Esophagus (tissue), 2 donors: ENCODE results near the gene TSR1. TPM values are rescaled to one million over a fixed set of nuclear protein-coding genes. Genes with fewer than 3 reads are reported as not detected.

Experiments
- H3K27ac ChIP-seq, 2 donors: one replicate each; pipeline ENCODE4 v1.5.1; 2013; ENCODE audit warnings: low read depth in 2 of 2, mild to moderate bottlenecking in 2 of 2, inconsistent platforms in 1 of 2, low read length in 1 of 2, moderate library complexity in 1 of 2
- H3K27me3 ChIP-seq, 2 donors: one replicate each; pipeline ENCODE4 v1.6.1; 2013; ENCODE audit warnings: low read length in 2 of 2, control low read depth in 1 of 2, mild to moderate bottlenecking in 1 of 2; ENCODE audit not compliant: insufficient read depth in 2 of 2, control insufficient read depth in 1 of 2
- H3K36me3 ChIP-seq, 2 donors: one replicate each; pipeline ENCODE4 v1.6.1; 2013; ENCODE audit warnings: low read length in 1 of 2; ENCODE audit not compliant: control insufficient read depth in 2 of 2, insufficient read depth in 2 of 2
- H3K4me1 ChIP-seq, 2 donors: one replicate each; pipeline ENCODE4 v1.6.1; 2013; ENCODE audit warnings: low read length in 1 of 2; ENCODE audit not compliant: control insufficient read depth in 2 of 2, insufficient read depth in 2 of 2
- H3K4me3 ChIP-seq, 2 donors: one replicate each; pipeline ENCODE4 v1.5.1; 2013; ENCODE audit warnings: low read length in 2 of 2, mild to moderate bottlenecking in 2 of 2, low read depth in 1 of 2, moderate library complexity in 1 of 2
- H3K9me3 ChIP-seq, 2 donors: one replicate each; pipeline ENCODE4 v1.6.1; 2013; ENCODE audit warnings: mild to moderate bottlenecking in 2 of 2, low read depth in 1 of 2, low read length in 1 of 2, moderate library complexity in 1 of 2; ENCODE audit not compliant: control insufficient read depth in 2 of 2, insufficient read depth in 1 of 2
- WGBS, 2 donors: extraction: QIAGEN DNeasy Blood & Tissue Kit; methylation state at CpG; one replicate each; pipeline ENCODE4 v1.1.7; 2013; 5-methylcytosine and 5-hydroxymethylcytosine counted together
- polyA plus RNA-seq, 2 donors: library from polyadenylated mRNA; stranded (reverse); fragments of 200-250 nt; gene quantifications; one replicate each; pipeline ENCODE4 v1.2.3, GENCODE V29; 2013
- donor health status: healthy with polysubstance abuse.
- donor health status: Bipolar disorder and iron deficiency.

The TSR1 gene
- 10 to 100 TPM; 15.9 to 19.3 TPM for polyA plus RNA-seq

DNA sequence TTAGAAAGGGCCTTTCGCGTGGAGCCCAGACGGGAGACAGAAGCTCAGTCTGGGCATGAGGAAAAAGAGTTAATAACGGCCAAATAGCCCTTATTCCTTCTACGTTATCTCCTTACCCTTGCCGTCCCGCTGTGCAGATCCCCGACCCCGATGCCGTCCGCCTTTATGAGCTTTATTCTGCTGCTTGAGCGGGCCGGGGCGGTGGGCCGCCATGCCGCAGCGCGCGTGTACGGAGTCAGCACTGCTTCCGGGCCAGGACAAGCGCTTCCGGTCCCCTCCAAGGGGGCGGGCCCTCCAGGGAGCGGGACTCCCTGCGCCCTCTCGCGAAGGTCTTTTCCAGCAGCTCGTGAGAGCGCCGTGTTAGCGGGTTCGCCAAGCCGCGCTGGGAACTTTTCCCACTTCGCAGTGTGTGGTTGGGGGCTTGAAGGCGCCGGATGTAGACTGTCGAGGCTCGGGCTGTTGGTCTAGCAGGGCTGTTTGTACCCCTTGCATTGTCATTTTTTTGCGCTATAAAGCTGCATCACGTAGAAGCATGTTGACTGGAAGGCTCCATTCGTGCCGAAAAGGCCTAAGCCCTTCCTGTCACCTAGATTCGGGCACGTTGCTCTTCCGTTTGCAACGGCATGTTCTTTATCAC, at the start of gene TSR1:
Gene TSR1, minus strand, starts transcription at position 243 of the 637 bp plus-strand sequence. Its CDS starts 30 bp downstream, at position 213.
- Histone ChIP-seq H3K4me1 (peaks cover 3 to 6% of the 10 kb centered on the region in 2 donors), H3K4me3 (peak within 1 kb of the TSS; percentile 72 to 85), H3K27me3 (no peaks in the 10 kb centered on the region), H3K36me3 (peaks cover 6 to 10% of the 10 kb centered on the region in 2 donors), H3K9me3 (no peaks in the 10 kb centered on the region), H3K27ac (peak within 1 kb of the TSS; percentile 87 to 91)
- 0% methylated on average over 42 to 48 of the region's 48 CpGs for WGBS, 2 donors

DNA sequence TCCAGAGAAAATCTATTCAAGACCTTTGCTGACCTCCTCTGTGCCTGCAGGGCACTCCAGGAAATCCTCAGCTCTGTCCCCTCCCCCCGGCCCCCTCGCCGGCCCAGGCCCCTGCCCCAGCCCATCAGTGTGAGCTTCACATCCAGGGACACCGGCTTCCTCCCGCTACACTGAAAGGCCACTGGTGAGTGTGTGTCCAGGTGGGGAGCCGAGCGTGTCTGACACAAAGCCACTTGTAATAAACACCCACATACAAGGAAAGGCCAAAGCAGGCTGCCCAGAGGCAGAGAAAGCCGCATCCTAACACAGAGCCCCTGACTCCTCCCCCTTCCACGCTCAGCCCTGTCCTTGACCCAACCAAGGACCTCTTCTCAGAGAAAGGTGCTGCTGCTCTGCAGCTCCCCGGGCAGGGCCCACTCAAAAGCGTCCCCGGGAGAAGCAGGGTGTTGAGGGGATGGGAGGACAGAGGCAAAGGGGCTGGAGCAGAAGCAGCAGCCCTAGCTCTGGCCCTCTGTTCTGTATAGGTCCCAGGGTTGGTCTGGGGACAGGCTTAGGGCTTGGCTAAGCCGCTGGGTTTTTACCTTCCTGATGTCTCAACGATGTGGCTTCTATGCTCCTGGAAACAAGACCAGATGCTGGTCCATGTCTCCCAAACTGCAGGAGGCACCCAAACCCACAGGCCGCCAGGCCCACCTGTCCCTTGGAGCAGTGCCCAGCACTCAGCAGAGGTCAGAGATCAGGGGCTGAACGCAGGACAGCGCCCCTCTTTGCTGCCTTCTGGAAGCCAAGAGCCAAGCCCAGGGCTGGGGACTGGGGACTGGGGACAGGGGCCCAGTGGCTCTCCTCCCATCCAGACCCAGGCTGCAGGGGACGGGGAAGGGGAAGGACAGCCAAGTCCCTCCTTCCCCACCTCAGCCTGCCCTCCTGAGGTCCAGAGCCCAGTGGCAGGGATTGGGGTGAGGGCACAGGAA, 49.3 kb upstream of the TSR1 start:
- Histone ChIP-seq H3K27me3 (no peaks in the 10 kb centered on the region), H3K27ac (peak overlapping the region; percentile 63 to 78), H3K4me3 (no peak overlapping the region), H3K36me3 (peaks cover 0 to 38% of the 10 kb centered on the region in 2 donors), H3K9me3 (no peaks in the 10 kb centered on the region), H3K4me1 (peaks cover 3 to 18% of the 10 kb centered on the region in 2 donors)
- WGBS, 2 donors: 70 to 79% methylated on average over 18 of the region's 18 CpGs

DNA sequence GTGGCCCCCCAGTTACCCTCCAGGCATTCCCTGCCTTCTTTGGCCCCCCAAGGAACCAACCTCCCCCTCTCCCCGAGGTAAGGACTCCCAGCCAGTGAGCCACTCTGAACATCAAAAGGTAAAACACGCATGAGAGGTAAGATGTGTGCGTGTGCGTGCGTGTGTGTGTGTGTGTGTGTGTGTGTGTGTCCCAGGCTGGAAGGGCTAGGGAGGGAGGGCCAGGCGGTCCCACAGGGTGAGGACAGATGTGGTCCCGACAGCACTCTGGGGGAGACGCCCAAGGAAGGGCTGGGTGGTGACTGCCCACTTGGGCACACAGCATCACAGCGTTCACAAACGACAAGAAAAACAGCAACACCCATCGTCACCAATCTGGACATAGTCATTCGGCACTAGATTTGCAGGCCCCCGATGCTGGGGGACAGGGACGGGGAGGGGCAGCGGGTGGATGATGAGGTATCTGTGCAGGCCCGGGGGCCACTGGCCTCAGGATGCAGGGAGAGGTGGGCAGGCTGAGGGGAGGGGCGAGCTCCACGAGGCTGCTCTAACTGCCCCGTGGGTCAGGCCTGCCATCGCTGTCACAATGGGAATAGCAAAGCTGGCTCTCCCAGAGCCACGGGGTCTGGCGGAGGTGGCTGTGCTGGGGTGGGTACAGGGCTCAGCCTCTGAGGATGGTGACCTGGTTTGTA, 48.3 kb upstream of the TSR1 start:
- WGBS, 2 donors: 77 to 81% methylated on average over 22 of the region's 22 CpGs
- Histone ChIP-seq H3K27me3 (no peaks in the 10 kb centered on the region), H3K4me3 (no peak overlapping the region), H3K27ac (no peak overlapping the region), H3K9me3 (no peaks in the 10 kb centered on the region), H3K4me1 (peaks cover 3 to 15% of the 10 kb centered on the region in 2 donors), H3K36me3 (peaks cover 2 to 45% of the 10 kb centered on the region in 2 donors)

DNA sequence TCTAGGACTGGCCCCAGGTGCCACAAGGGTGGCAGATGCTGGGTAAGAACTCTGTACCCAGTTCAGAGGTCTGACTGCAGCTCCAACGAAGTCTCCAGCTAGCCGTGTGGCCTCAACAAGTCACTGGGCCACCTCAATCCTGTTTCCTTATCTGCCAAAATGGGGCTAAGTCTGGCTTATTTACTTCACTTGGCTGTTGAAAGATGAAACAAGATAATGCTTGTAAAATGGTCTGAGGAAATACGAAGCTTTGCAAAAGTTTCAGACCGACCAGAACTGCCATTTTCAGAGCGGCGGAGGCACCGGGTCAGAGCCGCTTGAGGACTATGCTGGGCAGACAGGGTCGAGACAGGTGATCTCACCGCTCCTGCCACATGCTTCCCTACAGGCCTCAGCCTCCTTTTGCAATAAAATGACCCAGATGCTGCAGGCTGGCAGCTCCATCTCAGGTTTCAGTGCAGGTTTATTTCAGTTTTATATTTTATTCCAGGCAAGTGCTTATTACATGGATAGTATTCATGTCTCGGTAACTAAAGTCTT, 47.4 kb upstream of the TSR1 start:
- H3K27me3 ChIP-seq: no peaks in the 10 kb centered on the region
- H3K27ac ChIP-seq: no peak overlapping the region
- H3K36me3 ChIP-seq: peaks cover 5 to 47% of the 10 kb centered on the region in 2 donors
- H3K4me3 ChIP-seq: no peak overlapping the region
- H3K9me3 ChIP-seq: no peaks in the 10 kb centered on the region
- peaks cover 3 to 12% of the 10 kb centered on the region in 2 donors for H3K4me1 ChIP-seq
- 79 to 88% methylated on average over 11 of the region's 11 CpGs for WGBS, 2 donors

DNA sequence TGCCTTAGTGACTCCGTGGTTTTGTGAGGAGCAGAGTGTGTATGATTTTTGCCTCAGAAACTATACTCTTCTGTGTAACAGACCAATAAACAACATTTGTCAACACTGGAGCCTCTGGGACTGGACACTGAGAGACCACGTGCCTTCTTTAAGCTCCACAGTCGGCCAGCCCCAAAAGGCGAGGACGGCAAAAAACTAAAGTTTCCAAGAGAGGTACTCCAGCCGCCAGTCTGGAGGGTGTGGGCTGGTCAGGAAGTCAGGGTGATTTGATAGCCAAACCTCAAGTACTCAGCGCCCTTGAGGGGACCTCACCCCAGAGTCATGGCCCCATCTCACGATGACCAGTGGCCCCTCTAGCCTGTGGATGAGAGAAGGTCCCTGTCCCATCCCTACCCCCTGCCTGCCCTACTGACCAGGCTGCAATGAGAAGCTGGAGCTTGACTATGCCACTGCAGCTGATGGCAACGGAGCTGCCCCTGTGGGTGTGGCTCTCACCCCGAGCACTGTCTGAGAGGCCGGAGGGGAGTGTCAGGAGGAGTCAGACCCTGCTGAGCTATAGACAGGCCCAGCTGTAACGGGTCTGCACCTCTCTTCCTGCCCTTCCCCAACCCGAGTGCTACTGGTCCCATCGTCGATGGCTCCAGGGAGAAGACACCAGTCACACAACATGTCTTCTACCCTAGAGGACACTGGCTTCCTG, 44.8 kb upstream of the TSR1 start:
- 71 to 75% methylated on average over 15 of the region's 15 CpGs for WGBS, 2 donors
- Histone ChIP-seq H3K4me3 (no peak overlapping the region), H3K27ac (no peak overlapping the region), H3K27me3 (no peaks in the 10 kb centered on the region), H3K9me3 (no peaks in the 10 kb centered on the region), H3K36me3 (peaks cover 9 to 42% of the 10 kb centered on the region in 2 donors), H3K4me1 (peaks cover 3 to 5% of the 10 kb centered on the region in 2 donors)

DNA sequence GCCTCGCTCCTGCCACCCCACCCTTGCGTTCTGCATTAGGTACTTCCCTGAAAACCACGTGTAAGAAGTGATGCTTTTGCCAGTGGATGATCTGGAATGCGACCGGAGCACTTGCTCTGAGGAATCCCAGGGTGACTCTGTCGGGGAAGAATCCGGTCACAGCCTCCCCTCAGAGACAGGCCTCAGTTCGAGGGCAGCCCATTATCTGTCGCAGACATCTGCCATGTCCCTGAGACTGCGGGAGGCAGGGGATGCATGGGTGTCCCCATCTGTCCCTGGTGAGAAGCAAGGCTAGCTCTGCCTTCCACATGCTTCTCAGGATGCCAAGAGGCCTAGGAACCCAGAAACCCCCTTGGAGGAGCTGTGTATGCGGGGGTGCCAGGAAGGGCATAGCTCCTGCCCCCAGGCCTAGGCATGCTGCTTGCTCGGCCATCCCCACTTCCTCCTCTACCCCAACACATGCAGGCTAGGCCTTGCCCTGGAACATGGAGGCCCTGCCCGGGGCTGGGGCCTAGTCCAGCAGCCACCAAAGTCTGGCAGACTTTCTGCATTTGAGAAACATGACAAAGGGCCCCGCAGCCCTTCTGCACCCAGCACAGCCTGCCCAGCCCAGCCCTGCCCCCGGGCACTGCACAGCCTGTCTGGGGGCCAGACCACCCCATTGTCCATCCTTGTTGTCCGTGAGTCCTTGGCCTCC, 44.1 kb upstream of the TSR1 start:
- Histone ChIP-seq H3K9me3 (no peaks in the 10 kb centered on the region), H3K4me1 (peaks cover 0 to 2% of the 10 kb centered on the region in 2 donors), H3K27me3 (no peaks in the 10 kb centered on the region), H3K4me3 (no peak overlapping the region), H3K27ac (no peak overlapping the region), H3K36me3 (peaks cover 9 to 43% of the 10 kb centered on the region in 2 donors)
- WGBS, 2 donors: 69 to 79% methylated on average over 16 of the region's 16 CpGs

DNA sequence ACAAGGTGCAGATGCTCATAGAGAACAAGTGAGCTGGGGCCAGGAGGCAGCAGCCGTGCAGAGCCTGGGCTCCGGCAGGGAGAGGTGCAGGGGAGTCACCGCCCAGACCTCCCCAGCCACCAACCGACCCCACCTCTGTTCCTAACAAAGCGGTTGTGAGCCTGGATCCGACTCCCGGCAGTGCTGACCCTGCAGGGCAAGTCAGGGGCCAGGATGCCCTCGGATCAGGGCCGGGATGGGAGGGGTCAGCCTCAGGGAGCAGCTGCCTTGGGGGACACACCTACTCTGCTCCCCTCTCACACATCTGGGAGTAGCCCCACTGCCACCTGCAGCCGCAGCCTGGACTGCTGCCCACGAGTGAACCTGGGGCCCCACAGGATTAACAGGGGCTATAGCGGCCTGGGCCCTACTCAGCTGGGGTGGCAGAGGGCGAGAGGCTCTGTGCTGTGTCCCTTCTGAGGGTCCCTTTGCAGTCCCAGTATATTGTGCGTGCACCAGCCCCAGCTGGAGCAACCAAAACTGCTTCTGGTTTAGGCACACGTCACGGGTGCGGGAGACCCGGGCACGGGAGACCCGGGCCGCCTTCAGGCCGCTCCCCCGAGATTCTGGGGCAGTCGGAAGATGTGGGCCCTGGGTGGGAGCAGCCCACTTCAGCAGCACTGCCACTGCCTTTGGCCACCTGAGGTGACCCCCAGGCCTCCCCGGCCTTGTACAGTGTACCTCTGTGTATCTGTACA, 43.4 kb upstream of the TSR1 start:
- Histone ChIP-seq H3K9me3 (no peaks in the 10 kb centered on the region), H3K36me3 (peaks cover 9 to 39% of the 10 kb centered on the region in 2 donors), H3K27ac (no peak overlapping the region), H3K4me1 (peaks cover 0 to 7% of the 10 kb centered on the region in 2 donors), H3K27me3 (no peaks in the 10 kb centered on the region), H3K4me3 (no peak overlapping the region)
- 86% methylated on average over 25 of the region's 25 CpGs for WGBS, 2 donors

DNA sequence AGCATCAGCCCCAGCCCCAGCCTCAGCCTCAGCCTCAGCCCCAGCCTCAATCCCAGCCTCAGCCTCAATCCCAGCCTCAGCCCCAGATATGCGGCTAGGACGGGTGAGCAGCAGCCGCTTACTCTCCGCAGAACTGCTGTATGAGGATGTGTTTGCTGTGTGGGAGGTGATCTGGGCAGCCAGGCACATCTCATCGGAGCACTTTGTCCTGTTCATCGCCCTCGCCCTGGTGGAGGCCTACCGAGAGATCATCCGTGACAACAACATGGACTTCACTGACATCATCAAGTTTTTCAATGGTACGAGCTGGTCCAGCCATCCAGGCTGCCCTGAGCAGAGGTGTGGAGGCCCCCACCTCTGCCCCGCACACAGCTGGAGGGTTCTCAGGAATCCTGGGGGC, 42.6 kb upstream of the TSR1 start:
- Histone ChIP-seq H3K4me3 (no peak overlapping the region), H3K9me3 (no peaks in the 10 kb centered on the region), H3K27me3 (no peaks in the 10 kb centered on the region), H3K27ac (no peak overlapping the region), H3K4me1 (peaks cover 0 to 7% of the 10 kb centered on the region in 2 donors), H3K36me3 (peaks cover 9 to 37% of the 10 kb centered on the region in 2 donors)
- 92 to 94% methylated on average over 11 of the region's 11 CpGs for WGBS, 2 donors
